ENCODE data around the gene EMC9. TPM values are rescaled to one million over a fixed set of nuclear protein-coding genes. Genes with fewer than 3 reads are reported as not detected.

EMC9 gene
- total RNA-seq, 4 donors from 2014 or later: 8.3 to 25.5 (median 16.9) TPM

- 93 to 95% methylated on average over 1 of the region's 1 CpG for WGBS, 2 donors
- H3K4me3 ChIP-seq (replicated peaks in 1 of 3): no peak overlapping the region
- no peak overlapping the region for H3K27ac ChIP-seq
- peaks cover 11 to 14% of the 10 kb centered on the region in 2 donors for H3K4me1 ChIP-seq
- TF ChIP-seq CTCF (IDR thresholded peaks at IDR 0.05): no peak
- TF ChIP-seq POLR2A (IDR thresholded peaks at IDR 0.05): no peak
- DNase-seq: no peak
- H3K27me3 ChIP-seq: no peaks in the 10 kb centered on the region
- H3K36me3 ChIP-seq: peaks cover 7 to 12% of the 10 kb centered on the region in 2 donors
- intact Hi-C loops (cut with DNase I): no loop called here
- no peaks in the 10 kb centered on the region for H3K9me3 ChIP-seq
Observed at GRCh38 chr14:24133735-24134134, 7.7 kb downstream of the EMC9 start.

- TF ChIP-seq POLR2A (IDR thresholded peaks at IDR 0.05) (no peak), CTCF (IDR thresholded peaks at IDR 0.05) (no peak)
- H3K27ac ChIP-seq: no peak overlapping the region
- H3K4me3 ChIP-seq (replicated peaks in 1 of 3): no peak overlapping the region
- no peaks in the 10 kb centered on the region for H3K9me3 ChIP-seq
- DNase-seq: no peak
- H3K27me3 ChIP-seq: no peaks in the 10 kb centered on the region
- H3K4me1 ChIP-seq: peaks cover 11 to 14% of the 10 kb centered on the region in 2 donors
- H3K36me3 ChIP-seq: peaks cover 0 to 5% of the 10 kb centered on the region in 2 donors
- intact Hi-C loops (cut with DNase I): no loop called here
- WGBS, 2 donors: 97 to 100% methylated on average over 2 of the region's 2 CpGs
Observed at GRCh38 chr14:24132976-24133375, 8.4 kb downstream of the EMC9 start.

GRCh38 chr14:24132061-24132685, 9.2 kb downstream of the EMC9 start:
- no peaks in the 10 kb centered on the region for H3K9me3 ChIP-seq
- H3K27ac ChIP-seq: peak overlapping the region in 1 of 3 donors; percentile 56
- H3K4me1 ChIP-seq: peaks cover 11 to 13% of the 10 kb centered on the region in 2 donors
- no peak overlapping the region for H3K4me3 ChIP-seq (replicated peaks in 1 of 3)
- WGBS, 2 donors: 57 to 60% methylated on average over 18 to 23 of the region's 24 CpGs
- no peaks in the 10 kb centered on the region for H3K27me3 ChIP-seq
- peak; percentile 37 to 67 for DNase-seq
- H3K36me3 ChIP-seq: no peaks in the 10 kb centered on the region
- TF ChIP-seq CTCF (IDR thresholded peaks at IDR 0.05) (no peak), POLR2A (IDR thresholded peaks at IDR 0.05) (no peak)
- intact Hi-C loops (cut with DNase I): no loop called here

- intact Hi-C loops (cut with DNase I): no loop called here
- Histone ChIP-seq H3K4me3 (replicated peaks in 1 of 3) (no peak overlapping the region), H3K27me3 (no peaks in the 10 kb centered on the region), H3K36me3 (no peaks in the 10 kb centered on the region), H3K9me3 (no peaks in the 10 kb centered on the region), H3K27ac (peak overlapping the region in 2 of 3 donors; percentile 16 to 56), H3K4me1 (peaks cover 5 to 7% of the 10 kb centered on the region in 2 donors)
- WGBS, 2 donors: 84 to 90% methylated on average over 6 to 15 of the region's 15 CpGs
- TF ChIP-seq CTCF (IDR thresholded peaks at IDR 0.05) (no peak), POLR2A (IDR thresholded peaks at IDR 0.05) (no peak)
- DNase-seq: no peak
Observed at GRCh38 chr14:24131549-24131966, 9.8 kb downstream of the EMC9 start.

GRCh38 chr14:24130717-24131548, 10.5 kb downstream of the EMC9 start:
- Histone ChIP-seq H3K4me3 (replicated peaks in 1 of 3) (no peak overlapping the region), H3K36me3 (no peaks in the 10 kb centered on the region), H3K4me1 (peaks cover 4 to 7% of the 10 kb centered on the region in 2 donors), H3K27me3 (no peaks in the 10 kb centered on the region), H3K27ac (peak overlapping the region in 2 of 3 donors; percentile 16 to 56), H3K9me3 (no peaks in the 10 kb centered on the region)
- WGBS, 2 donors: 55 to 66% methylated on average over 4 to 5 of the region's 7 CpGs
- TF ChIP-seq POLR2A (IDR thresholded peaks at IDR 0.05): no peak
- no peak for TF ChIP-seq CTCF (IDR thresholded peaks at IDR 0.05)
- intact Hi-C loops (cut with DNase I): no loop called here
- peak in 1 of 2 donors; percentile 8 for DNase-seq

Measured in thyroid gland (tissue), 4 donors.